Trophoblast cell (in vitro differentiated cells and primary cell): ENCODE results near the gene SRRM5.
A peak's percentile ranks its signal among the peaks of the same experiment; 100 is the strongest.
"Not testable (repeated sequence)": the region's sequence is repeated elsewhere in the genome, so short reads cannot be mapped to it uniquely, and the experiment has no call there.

Experiments used
- DNase-seq, 2 donors: peaks; one replicate each; pipeline ENCODE4 v3.0.0-alpha.2; 2016
- H2AFZ ChIP-seq: 2 replicates; pipeline ENCODE4 v1.6.1; 2013; ENCODE audit warnings: low read length, moderate library complexity, mild to moderate bottlenecking; ENCODE audit not compliant: insufficient read depth, poor library complexity
- H2AK5ac ChIP-seq: 2 replicates; pipeline ENCODE4 v1.6.1; 2013; ENCODE audit warnings: mild to moderate bottlenecking, low read length
- H2BK120ac ChIP-seq: 2 replicates; pipeline ENCODE4 v1.6.1; 2013; ENCODE audit warnings: low read length, mild to moderate bottlenecking, moderate library complexity; ENCODE audit not compliant: insufficient read depth, poor library complexity
- H2BK12ac ChIP-seq: 2 replicates; pipeline ENCODE4 v1.6.1; 2013; ENCODE audit warnings: mild to moderate bottlenecking, low read length, moderate library complexity
- H2BK5ac ChIP-seq: 2 replicates; pipeline ENCODE4 v1.6.1; 2013; ENCODE audit warnings: low read length, low read depth, moderate library complexity, mild to moderate bottlenecking; ENCODE audit not compliant: poor library complexity
- H3K14ac ChIP-seq: 2 replicates; pipeline ENCODE4 v1.6.1; 2013; ENCODE audit warnings: mild to moderate bottlenecking, low read length
- H3K18ac ChIP-seq: 2 replicates; pipeline ENCODE4 v1.6.1; 2013; ENCODE audit warnings: mild to moderate bottlenecking, low read length
- H3K23ac ChIP-seq: 2 replicates; pipeline ENCODE4 v1.6.1; 2013; ENCODE audit warnings: low read length
- H3K27ac ChIP-seq: 2 replicates; pipeline ENCODE4 v1.5.1; 2013; ENCODE audit warnings: low read depth, mild to moderate bottlenecking, inconsistent platforms, low read length, moderate library complexity
- H3K27me3 ChIP-seq: 2 replicates; pipeline ENCODE4 v1.6.1; 2013; ENCODE audit warnings: inconsistent platforms, mild to moderate bottlenecking, low read length, moderate library complexity; ENCODE audit not compliant: insufficient read depth
- H3K36me3 ChIP-seq, 2 experiments: 1 replicate in 1 of 2; 2 replicates in 1 of 2; pipeline ENCODE4 v1.6.1; 2013; ENCODE audit warnings: low read length in 2 of 2, mild to moderate bottlenecking in 2 of 2, moderate library complexity in 1 of 2; ENCODE audit not compliant: insufficient read depth in 2 of 2, control insufficient read depth in 1 of 2
- H3K4ac ChIP-seq: 2 replicates; pipeline ENCODE4 v1.6.1; 2013; ENCODE audit warnings: low read depth, mild to moderate bottlenecking, low read length, moderate library complexity
- H3K4me1 ChIP-seq, 2 experiments: 1 replicate in 1 of 2; 2 replicates in 1 of 2; pipeline ENCODE4 v1.6.1; 2013; ENCODE audit warnings: low read length in 2 of 2, mild to moderate bottlenecking in 2 of 2, moderate library complexity in 1 of 2; ENCODE audit not compliant: insufficient read depth in 2 of 2, control insufficient read depth in 1 of 2
- H3K4me2 ChIP-seq: 2 replicates; pipeline ENCODE4 v1.6.1; 2013; ENCODE audit warnings: inconsistent platforms, mild to moderate bottlenecking, low read length, moderate library complexity
- H3K4me3 ChIP-seq: 2 replicates; pipeline ENCODE4 v1.5.1; 2013; ENCODE audit warnings: mild to moderate bottlenecking, low read depth, low read length, inconsistent platforms
- H3K79me1 ChIP-seq: one replicate; pipeline ENCODE4 v1.6.1; 2013; ENCODE audit warnings: low read length
- H3K79me2 ChIP-seq: 2 replicates; pipeline ENCODE4 v1.6.1; 2013; ENCODE audit warnings: low read length, mild to moderate bottlenecking; ENCODE audit not compliant: control insufficient read depth, insufficient read depth, poor library complexity
- H3K9ac ChIP-seq: 2 replicates; pipeline ENCODE4 v1.6.1; 2013; ENCODE audit warnings: mild to moderate bottlenecking, low read length
- H3K9me3 ChIP-seq: 2 replicates; pipeline ENCODE4 v1.6.1; 2013; ENCODE audit warnings: low read depth, mild to moderate bottlenecking, control low read depth, inconsistent platforms, low read length; ENCODE audit not compliant: insufficient read depth
- H4K12ac ChIP-seq: 2 replicates; pipeline ENCODE4 v1.6.1; 2013; ENCODE audit warnings: low read depth, mild to moderate bottlenecking, low read length, moderate library complexity
- H4K8ac ChIP-seq: 2 replicates; pipeline ENCODE4 v1.6.1; 2013; ENCODE audit warnings: low read depth, mild to moderate bottlenecking, low read length, moderate library complexity
- H4K91ac ChIP-seq: one replicate; pipeline ENCODE4 v1.6.1; 2013; ENCODE audit warnings: low read depth, mild to moderate bottlenecking, low read length, moderate library complexity
- WGBS: extraction: QIAGEN DNeasy Blood & Tissue Kit; methylation state at CpG from one replicate; pipeline ENCODE4 v1.1.7; 2013; ENCODE audit warnings: missing lambda C conversion rate; ENCODE audit not compliant: insufficient read length, insufficient coverage; ENCODE audit errors: extremely low coverage; 5-methylcytosine and 5-hydroxymethylcytosine counted together

The SRRM5 gene

GRCh38 chr19:43649514-43649913, 37.6 kb downstream of the SRRM5 start:
- no peaks in the 10 kb centered on the region for H3K79me1 ChIP-seq
- no peak overlapping the region for H3K27ac ChIP-seq
- H4K12ac ChIP-seq, result no peak overlapping the region
- no peak overlapping the region for H2AK5ac ChIP-seq
- H3K4me1 ChIP-seq, result no peaks in the 10 kb centered on the region
- no peak overlapping the region for H3K23ac ChIP-seq
- no peak for DNase-seq
- H3K4me3 ChIP-seq, result no peak overlapping the region
- H3K4me2 ChIP-seq, result no peak overlapping the region
- H2BK120ac ChIP-seq, result no peak overlapping the region
- H3K18ac ChIP-seq, result no peak overlapping the region
- H3K79me2 ChIP-seq, result no peaks in the 10 kb centered on the region
- no peak overlapping the region for H2BK5ac ChIP-seq
- no CpG with 5 or more reads among the region's 2 CpGs for WGBS
- no peak overlapping the region for H2AFZ ChIP-seq
- peaks cover 2% of the 10 kb centered on the region for H3K9me3 ChIP-seq
- H2BK12ac ChIP-seq, result no peak overlapping the region
- no peak overlapping the region for H4K8ac ChIP-seq
- H3K27me3 ChIP-seq, result no peaks in the 10 kb centered on the region
- no peak overlapping the region for H3K9ac ChIP-seq
- no peak overlapping the region for H3K4ac ChIP-seq
- no peak overlapping the region for H4K91ac ChIP-seq
- peaks cover 5 to 10% of the 10 kb centered on the region in 2 experiments for H3K36me3 ChIP-seq
- no peak overlapping the region for H3K14ac ChIP-seq

GRCh38 chr19:43650276-43650675, 38.4 kb downstream of the SRRM5 start:
- peaks cover 7 to 13% of the 10 kb centered on the region in 2 experiments for H3K36me3 ChIP-seq
- H2AK5ac ChIP-seq, H3K23ac ChIP-seq, H2BK120ac ChIP-seq, H4K91ac ChIP-seq, H3K14ac ChIP-seq, H2BK5ac ChIP-seq, H3K4me3 ChIP-seq, H3K27me3 ChIP-seq, H3K4me2 ChIP-seq, DNase-seq, H3K4me1 ChIP-seq, H2BK12ac ChIP-seq, H3K27ac ChIP-seq, H4K12ac ChIP-seq, H3K79me1 ChIP-seq, H3K9me3 ChIP-seq, H3K79me2 ChIP-seq, H3K4ac ChIP-seq, H3K18ac ChIP-seq, H4K8ac ChIP-seq, H3K9ac ChIP-seq, H2AFZ ChIP-seq: not testable (repeated sequence)
- no CpG with 5 or more reads among the region's 7 CpGs for WGBS

GRCh38 chr19:43651758-43652545, 40.1 kb downstream of the SRRM5 start:
- no CpG with 5 or more reads among the region's 14 CpGs for WGBS
- H2AK5ac ChIP-seq, result no peak overlapping the region
- no peak overlapping the region for H3K18ac ChIP-seq
- peak overlapping the region; percentile 73 for H4K8ac ChIP-seq
- no peak overlapping the region for H3K9ac ChIP-seq
- peak overlapping the region; percentile 34 for H4K12ac ChIP-seq
- no peak overlapping the region for H3K4me2 ChIP-seq
- no peak overlapping the region for H3K23ac ChIP-seq
- peak; percentile 24 to 66 for DNase-seq
- no peaks in the 10 kb centered on the region for H3K4me1 ChIP-seq
- no peak overlapping the region for H2BK12ac ChIP-seq
- no peaks in the 10 kb centered on the region for H3K79me2 ChIP-seq
- no peak overlapping the region for H4K91ac ChIP-seq
- H3K14ac ChIP-seq, result no peak overlapping the region
- no peak overlapping the region for H3K4ac ChIP-seq
- H3K36me3 ChIP-seq, result peaks cover 9 to 14% of the 10 kb centered on the region in 2 experiments
- no peak overlapping the region for H2BK5ac ChIP-seq
- no peak overlapping the region for H2BK120ac ChIP-seq
- no peak overlapping the region for H3K4me3 ChIP-seq
- H3K79me1 ChIP-seq, result no peaks in the 10 kb centered on the region
- peaks cover 4% of the 10 kb centered on the region for H3K9me3 ChIP-seq
- no peak overlapping the region for H3K27ac ChIP-seq
- no peaks in the 10 kb centered on the region for H3K27me3 ChIP-seq
- H2AFZ ChIP-seq, result peak overlapping the region; percentile 43

GRCh38 chr19:43652546-43652874, 40.6 kb downstream of the SRRM5 start:
- Histone ChIP-seq H2BK5ac (no peak overlapping the region), H3K9me3 (peaks cover 2% of the 10 kb centered on the region), H3K4me3 (no peak overlapping the region), H2AK5ac (no peak overlapping the region), H3K14ac (no peak overlapping the region), H4K91ac (no peak overlapping the region), H4K12ac (no peak overlapping the region), H2BK12ac (no peak overlapping the region), H3K36me3 (peaks cover 9 to 14% of the 10 kb centered on the region in 2 experiments), H4K8ac (no peak overlapping the region), H2BK120ac (no peak overlapping the region), H3K27me3 (no peaks in the 10 kb centered on the region), H3K4me1 (no peaks in the 10 kb centered on the region), H3K4ac (no peak overlapping the region), H3K4me2 (no peak overlapping the region), H2AFZ (no peak overlapping the region), H3K79me2 (no peaks in the 10 kb centered on the region), H3K23ac (no peak overlapping the region), H3K9ac (no peak overlapping the region), H3K27ac (no peak overlapping the region), H3K18ac (no peak overlapping the region), H3K79me1 (no peaks in the 10 kb centered on the region)
- no peak for DNase-seq
- no CpG with 5 or more reads among the region's 5 CpGs for WGBS
